ENCODE results near the gene MTA3. TPM values are rescaled to one million over a fixed set of nuclear protein-coding genes. Genes with fewer than 3 reads are reported as not detected.

MTA3 gene
- total and polyA plus RNA-seq, 2 of the 8 experiments (the other 6 are each of a cell fraction or from before 2014, with no cell fraction given), result 125 to 184 TPM

GRCh38 chr2:42522035-42522434 lies 46.4 kb upstream of the MTA3 start:
- Histone ChIP-seq H3K27ac (ENCODE audit: low read depth, low read length) (no peak overlapping the region), H3K27me3 (replicated peaks in 1 of 4; ENCODE audit: control insufficient read depth in 3 of 4, extremely low read depth in 1 of 4, insufficient read depth in 3 of 4, low read length in 3 of 4) (no peaks in the 10 kb centered on the region), H2BK120ac (replicated peaks; ENCODE audit: low read depth, low read length) (no peak overlapping the region), H3K9ac (replicated peaks in 1 of 4; ENCODE audit: extremely low read depth in 1 of 4, low read depth in 3 of 4, low read length in 3 of 4) (no peak overlapping the region), H3K4me3 (ENCODE audit: extremely low read depth in 1 of 4, insufficient read depth in 2 of 4, low read depth in 3 of 4, low read length in 4 of 4) (no peak overlapping the region), H4K8ac (ENCODE audit: extremely low read depth, insufficient read depth, low read length) (no peak overlapping the region), H3K4ac (replicated peaks; ENCODE audit: insufficient read length, low read depth, low read length) (no peak overlapping the region), H4K91ac (replicated peaks; ENCODE audit: insufficient read length, low read length) (no peak overlapping the region), H3K56ac (replicated peaks; ENCODE audit: insufficient read length, low read depth, low read length) (no peak overlapping the region), H3K9me3 (ENCODE audit: insufficient read depth in 2 of 2, low read depth in 1 of 2, low read length in 1 of 2) (no peaks in the 10 kb centered on the region), H3K4me2 (ENCODE audit: insufficient read depth in 1 of 2, low read depth in 2 of 2, low read length in 2 of 2) (no peak overlapping the region; a peak in 1 of 4 replicates), H2BK5ac (ENCODE audit: low read depth, low read length) (no peak overlapping the region), H2BK20ac (ENCODE audit: low read length) (0 out of 2 replicates have a peak overlapping the region, but pooled peaks have one; percentile 15), H3K23ac (ENCODE audit: insufficient read length) (no peak overlapping the region), H2BK12ac (ENCODE audit: low read depth, low read length) (peak overlapping the region; percentile 61; the same call in 1 of the 2 replicates), H2AFZ (ENCODE audit: low read length) (no peak overlapping the region), H2AK5ac (ENCODE audit: low read depth, low read length) (no peak overlapping the region), H4K5ac (ENCODE audit: insufficient read length, low read depth, low read length) (no peak overlapping the region), H3K4me1 (replicated peaks in 1 of 4; ENCODE audit: control insufficient read depth in 3 of 4, insufficient read depth in 4 of 4, low read length in 3 of 4) (peaks cover 0 to 7% (median 5%) of the 10 kb centered on the region in 4 experiments; a peak in 5 of 7 replicates), H3K14ac (ENCODE audit: insufficient read length) (no peak overlapping the region), H2BK15ac (ENCODE audit: low read length) (peak overlapping the region; percentile 61; the same call in 1 of the 2 replicates), H3K18ac (ENCODE audit: extremely low read depth, low read length) (0 out of 2 replicates have a peak overlapping the region, but pooled peaks have one; percentile 42), H3K36me3 (ENCODE audit: control insufficient read depth in 2 of 4, insufficient read depth in 4 of 4, low read length in 3 of 4) (no peaks in the 10 kb centered on the region), H3K79me2 (ENCODE audit: control insufficient read depth in 1 of 2, insufficient read depth in 2 of 2, low read length in 2 of 2) (no peaks in the 10 kb centered on the region), H4K20me1 (replicated peaks in 1 of 2; ENCODE audit: control insufficient read depth in 1 of 2, insufficient read depth in 2 of 2, low read length in 2 of 2) (no peaks in the 10 kb centered on the region), H3K23me2 (ENCODE audit: low read depth, low read length) (no peaks in the 10 kb centered on the region; the same call in 1 of the 2 replicates), H3K79me1 (ENCODE audit: low read depth, low read length) (no peaks in the 10 kb centered on the region; the same call in 1 of the 2 replicates)
- peak; percentile 13 for FAIRE-seq
- DNase-seq (ENCODE audit: low read depth in 1 of 2, low spot score in 2 of 2), result no peak
- CTCF ChIA-PET (ENCODE audit: partially characterized antibody), result interaction anchor here (0.6 to 3.0 kb wide), 2 partner anchors 8 to 12 kb away, joined by 3 to 24 read pairs; no protein-coding TSS in a partner anchor
- POLR2A ChIA-PET (ENCODE audit: partially characterized antibody), result interaction anchor here (0.9 to 2.1 kb wide), 4 partner anchors 23 to 54 kb away, joined by 3 to 8 read pairs (median 3); no protein-coding TSS in a partner anchor
- WGBS, 2 experiments (ENCODE audit: extremely low coverage in 1 of 2, insufficient coverage in 1 of 2, insufficient read length in 1 of 2, insufficient replicate concordance in 2 of 2, low coverage in 1 of 2, low lambda C conversion rate in 2 of 2, missing lambda C conversion rate in 1 of 2), result 57% methylated on average over 2 of the region's 2 CpGs; no CpG with 5 or more reads in 1 of the 2 experiments
- TF ChIP-seq BACH1 (IDR thresholded peaks at IDR 0.05; ENCODE audit: low read length) (no peak), USF2 (IDR thresholded peaks at IDR 0.05; ENCODE audit: low read length) (no peak), ZNF274 (IDR thresholded peaks at IDR 0.05; ENCODE audit: borderline replicate concordance, extremely low read depth, low read length) (no peak), BRCA1 (IDR thresholded peaks at IDR 0.05; ENCODE audit: low read depth, low read length) (no peak), SUZ12 (IDR thresholded peaks at IDR 0.05; ENCODE audit: low read length) (no peak), SP1 (IDR thresholded peaks at IDR 0.05; ENCODE audit: low read depth, low read length) (no peak)

Measured in H1 (cell line).